ENCODE results near the gene ILRUN.

GRCh38 chr6:34656378-34657036 lies 40.1 kb downstream of the ILRUN start:
- TF ChIP-seq CTCF (conservative IDR thresholded peaks at IDR 0.05; ENCODE audit: low read length) (no peak), EZH2phosphoT487 (IDR thresholded peaks at IDR 0.05; ENCODE audit: borderline replicate concordance) (no peak)
